H1 (cell line): ENCODE measurements around the gene ST3GAL2. TPM values are rescaled to one million over a fixed set of nuclear protein-coding genes. Genes with fewer than 3 reads are reported as not detected.

Experiments used
- ASH2L ChIP-seq: fragments of 200-600, 300-600 bp; sonication (generic); IDR thresholded peaks from one replicate; pipeline ENCODE4 v1.7.1; 2017; ENCODE audit warnings: low read length
- BCL11A ChIP-seq, 2 experiments: IDR thresholded peaks; one replicate each; pipeline ENCODE4 v1.6.1; 2011; ENCODE audit warnings: low read depth in 2 of 2, low read length in 2 of 2, mild to moderate bottlenecking in 2 of 2
- CHD1 ChIP-seq: IDR thresholded peaks from 2 replicates; pipeline ENCODE4 v1.6.1; 2012; ENCODE audit warnings: low read depth, low read length, improper control_type of control experiment
- EGR1 ChIP-seq: IDR thresholded peaks from 2 replicates; pipeline ENCODE4 v1.6.1; 2011; ENCODE audit warnings: low read depth, low read length, borderline replicate concordance
- EP300 ChIP-seq, 2 experiments: IDR thresholded peaks; 1 replicate in 1 of 2; 2 replicates in 1 of 2; pipeline ENCODE4 v1.6.1; 2011 to 2012; ENCODE audit warnings: low read depth in 2 of 2, low read length in 2 of 2, mild to moderate bottlenecking in 2 of 2, borderline replicate concordance in 1 of 2, inconsistent platforms in 1 of 2, moderate library complexity in 1 of 2
- HDAC2 ChIP-seq, 2 experiments: fragments of 300-600 bp in 1 of 2; sonication (generic) in 1 of 2; IDR thresholded peaks; 2 replicates each; pipeline ENCODE4 v1.6.1; 2011 to 2012; ENCODE audit warnings: low read depth in 2 of 2, low read length in 2 of 2, mild to moderate bottlenecking in 2 of 2, moderate library complexity in 2 of 2, borderline replicate concordance in 1 of 2, inconsistent platforms in 1 of 2
- MAX ChIP-seq: IDR thresholded peaks from 2 replicates; pipeline ENCODE4 v1.6.1; 2012; ENCODE audit warnings: inconsistent platforms
- NANOG ChIP-seq: IDR thresholded peaks from 2 replicates; pipeline ENCODE4 v1.6.1; 2011; ENCODE audit warnings: low read length, low read depth, mild to moderate bottlenecking, inconsistent platforms; ENCODE audit not compliant: insufficient read depth, poor library complexity, severe bottlenecking
- NRF1 ChIP-seq: IDR thresholded peaks from 2 replicates; pipeline ENCODE4 v1.6.1; 2011; ENCODE audit warnings: mild to moderate bottlenecking, low read depth, low read length, improper control_type of control experiment
- PHF8 ChIP-seq: fragments of 200-600 bp; sonication (generic); conservative IDR thresholded peaks from 2 replicates; pipeline ENCODE4 v1.7.1; 2012; ENCODE audit warnings: low read depth, mild to moderate bottlenecking, inconsistent platforms, low read length, moderate library complexity
- RNF2 ChIP-seq: fragments of 200-900, 300-1000 bp; sonication (generic); IDR thresholded peaks from 2 replicates; pipeline ENCODE4 v1.7.1; 2016; ENCODE audit warnings: borderline replicate concordance, low read depth, mild to moderate bottlenecking, antibody characterized with exemption, low read length; ENCODE audit not compliant: poor library complexity, severe bottlenecking; ENCODE audit errors: missing control alignments
- RXRA ChIP-seq: IDR thresholded peaks from 2 replicates; pipeline ENCODE4 v1.6.1; 2011; ENCODE audit warnings: low read depth, mild to moderate bottlenecking, low read length, moderate library complexity; ENCODE audit not compliant: insufficient read depth
- SIN3A ChIP-seq, 2 experiments: IDR thresholded peaks in 1 of 2; conservative IDR thresholded peaks in 1 of 2; 2 replicates each; pipeline ENCODE4 v1.6.1; 2011 to 2012; ENCODE audit warnings: low read length in 2 of 2, improper control_type of control experiment in 1 of 2, low read depth in 1 of 2, mild to moderate bottlenecking in 1 of 2
- SIRT6 ChIP-seq: IDR thresholded peaks from one replicate; pipeline ENCODE4 v1.7.1; 2012; ENCODE audit warnings: low read length, inconsistent platforms
- SP2 ChIP-seq: IDR thresholded peaks from 2 replicates; pipeline ENCODE4 v1.6.1; 2012; ENCODE audit warnings: mild to moderate bottlenecking, low read length, inconsistent platforms
- TAF1 ChIP-seq: IDR thresholded peaks from 2 replicates; pipeline ENCODE4 v1.6.1; 2011; ENCODE audit warnings: mild to moderate bottlenecking, low read depth, low read length
- TAF7 ChIP-seq: optimal IDR thresholded peaks from 2 replicates; pipeline ENCODE3; 2011; ENCODE audit warnings: low read depth, mild to moderate bottlenecking, inconsistent platforms, low read length, moderate library complexity, borderline replicate concordance
- TEAD4 ChIP-seq: IDR thresholded peaks from 2 replicates; pipeline ENCODE4 v1.6.1; 2012; ENCODE audit warnings: low read depth, low read length, inconsistent platforms, mixed read lengths
- USF2 ChIP-seq: IDR thresholded peaks from 2 replicates; pipeline ENCODE4 v1.6.1; 2011; ENCODE audit warnings: low read length, improper control_type of control experiment
- YY1 ChIP-seq: IDR thresholded peaks from 2 replicates; pipeline ENCODE4 v1.6.1; 2011; ENCODE audit warnings: low read depth, mild to moderate bottlenecking, low read length
- ZNF274 ChIP-seq: IDR thresholded peaks from 2 replicates; pipeline ENCODE4 v1.7.0; 2012; ENCODE audit warnings: low read length, borderline replicate concordance; ENCODE audit errors: extremely low read depth
- polyA plus RNA-seq, 7 experiments: library from polyadenylated mRNA; depleted of rRNA in 3 of 7; stranded (reverse) in 5 of 7; unstranded in 2 of 7; fragments of >200 nt in 5 of 7; fragments of 200-250 nt in 2 of 7; gene quantifications; 1 replicate in 5 of 7; 2 replicates in 1 of 7; 4 replicates in 1 of 7; pipeline versions ENCODE4 v1.2.1 to v1.2.3, GENCODE V29; 2011 to 2013; ENCODE audit warnings: missing spikeins in 2 of 7, mixed read lengths in 2 of 7
- total RNA-seq: library from RNA; stranded (reverse); fragmentation: NEBNext Ultra II Directional; extraction: Animal tissue kit (Norgen Biotek cat#: 25700); gene quantifications from 2 replicates; pipeline ENCODE4 v1.2.1, GENCODE V29; 2021

Gene ST3GAL2
- total and polyA plus RNA-seq, 2 of the 8 experiments (the other 6 are each of a cell fraction or from before 2014, with no cell fraction given) = 14.4 to 39.7 TPM

GRCh38 chr16:70438969-70439862 is at the start of gene ST3GAL2 (continued):
- TF ChIP-seq ASH2L (peak; percentile 76), RNF2 (no peak), SIRT6 (no peak), RXRA (no peak), USF2 (no peak), NRF1 (no peak), PHF8 (peak; percentile 80; the same call in 1 of the 2 replicates), TAF1 (peak; percentile 84), ZNF274 (no peak), EGR1 (no peak), SIN3A (conservative IDR thresholded peaks at IDR 0.05 in 1 of 2, IDR thresholded peaks at IDR 0.05 in 1 of 2; ENCODE audit: low read depth in 1 of 2, low read length in 2 of 2) (peak in 1 of 2 experiments; percentile 87; a peak in 2 of 4 replicates), BCL11A (IDR thresholded peaks at IDR 0.05; ENCODE audit: low read depth in 2 of 2, low read length in 2 of 2) (no peak), MAX (peak; percentile 19; the same call in 1 of the 2 replicates), YY1 (0 out of 2 replicates have a peak, but pooled peaks have one; percentile 18), CHD1 (no peak), TEAD4 (peak; percentile 38; the same call in 1 of the 2 replicates), NANOG (peak; percentile 40), EP300 (IDR thresholded peaks at IDR 0.05; ENCODE audit: borderline replicate concordance in 1 of 2, low read depth in 2 of 2, low read length in 2 of 2) (peak in 1 of 2 experiments; percentile 53; a peak in 1 of 3 replicates), SP2 (no peak), TAF7 (peak; percentile 67), HDAC2 (IDR thresholded peaks at IDR 0.05; ENCODE audit: borderline replicate concordance in 1 of 2, low read depth in 2 of 2, low read length in 2 of 2) (no peak)
